ENCODE measurements around the gene CRMP1.

CRMP1 gene

GRCh38 chr4:5887011-5887360 is 5.9 kb downstream of the CRMP1 start:
- Histone ChIP-seq H3K4me3 (ENCODE audit: insufficient read depth in 1 of 2, low read depth in 1 of 2, low read length in 2 of 2) (no peak overlapping the region), H3K27me3 (ENCODE audit: control insufficient read depth in 1 of 2, insufficient read depth in 1 of 2, low read length in 2 of 2) (peaks cover 80 to 83% of the 10 kb centered on the region in 2 experiments), H3K36me3 (ENCODE audit: control insufficient read depth in 1 of 2, insufficient read depth in 2 of 2, low read depth in 1 of 2, low read length in 2 of 2) (no peaks in the 10 kb centered on the region), H3K4me1 (ENCODE audit: control insufficient read depth, insufficient read depth, low read depth, low read length) (peaks cover 20% of the 10 kb centered on the region), H3K4ac (ENCODE audit: low read depth in 1 of 2, low read length in 2 of 2) (no peak overlapping the region), H3K18ac (ENCODE audit: low read depth in 1 of 2, low read length in 2 of 2) (peak overlapping the region in 1 of 2 experiments; percentile 11), H3K27ac (ENCODE audit: low read length, poor library complexity, severe bottlenecking) (no peak overlapping the region), H3K9ac (ENCODE audit: low read length) (no peak overlapping the region), H4K91ac (ENCODE audit: low read length) (peak overlapping the region; percentile 61), H2BK15ac (ENCODE audit: low read depth, poor library complexity, severe bottlenecking) (no peak overlapping the region), H2AK5ac (ENCODE audit: low read length, severe bottlenecking) (no peak overlapping the region), H3K14ac (ENCODE audit: low read length in 2 of 2) (no peak overlapping the region), H3K4me2 (ENCODE audit: low read length, poor library complexity, severe bottlenecking) (no peak overlapping the region), H3K23ac (ENCODE audit: low read length in 2 of 2) (no peak overlapping the region), H2BK5ac (ENCODE audit: low read depth, low read length, poor library complexity, severe bottlenecking) (no peak overlapping the region), H2AFZ (ENCODE audit: low read depth, low read length) (no peak overlapping the region), H3K9me3 (ENCODE audit: control insufficient read depth, low read length) (peaks cover 3% of the 10 kb centered on the region), H2BK12ac (ENCODE audit: low read length in 2 of 2) (no peak overlapping the region), H2BK120ac (ENCODE audit: low read depth, low read length) (no peak overlapping the region), H3K79me1 (replicated peaks; ENCODE audit: low read length, poor library complexity, severe bottlenecking) (no peaks in the 10 kb centered on the region), H4K8ac (ENCODE audit: low read length) (no peak overlapping the region)
- DNase-seq, result no peak
- WGBS, result 40% methylated on average over 8 of the region's 8 CpGs

- no peak overlapping the region for H3K9ac ChIP-seq (ENCODE audit: low read length)
- no peaks in the 10 kb centered on the region for H3K36me3 ChIP-seq (ENCODE audit: control insufficient read depth in 1 of 2, insufficient read depth in 2 of 2, low read depth in 1 of 2, low read length in 2 of 2)
- DNase-seq, result no peak
- peaks cover 8% of the 10 kb centered on the region for H3K9me3 ChIP-seq (ENCODE audit: control insufficient read depth, low read length)
- H3K14ac ChIP-seq (ENCODE audit: low read length in 2 of 2), result no peak overlapping the region
- H4K91ac ChIP-seq (ENCODE audit: low read length), result no peak overlapping the region
- H3K4me2 ChIP-seq (ENCODE audit: low read length, poor library complexity, severe bottlenecking), result no peak overlapping the region
- no peak overlapping the region for H3K18ac ChIP-seq (ENCODE audit: low read depth in 1 of 2, low read length in 2 of 2)
- H2BK15ac ChIP-seq (ENCODE audit: low read depth, poor library complexity, severe bottlenecking), result no peak overlapping the region
- no peak overlapping the region for H3K4me3 ChIP-seq (ENCODE audit: insufficient read depth in 1 of 2, low read depth in 1 of 2, low read length in 2 of 2)
- peaks cover 76 to 78% of the 10 kb centered on the region in 2 experiments for H3K27me3 ChIP-seq (ENCODE audit: control insufficient read depth in 1 of 2, insufficient read depth in 1 of 2, low read length in 2 of 2)
- H2BK5ac ChIP-seq (ENCODE audit: low read depth, low read length, poor library complexity, severe bottlenecking), result no peak overlapping the region
- WGBS, result 73% methylated on average over 3 of the region's 3 CpGs
- H2BK120ac ChIP-seq (ENCODE audit: low read depth, low read length), result no peak overlapping the region
- H3K4me1 ChIP-seq (ENCODE audit: control insufficient read depth, insufficient read depth, low read depth, low read length), result peaks cover 20% of the 10 kb centered on the region
- no peaks in the 10 kb centered on the region for H3K79me1 ChIP-seq (replicated peaks; ENCODE audit: low read length, poor library complexity, severe bottlenecking)
- no peak overlapping the region for H2BK12ac ChIP-seq (ENCODE audit: low read length in 2 of 2)
- H2AK5ac ChIP-seq (ENCODE audit: low read length, severe bottlenecking), result no peak overlapping the region
- H4K8ac ChIP-seq (ENCODE audit: low read length), result no peak overlapping the region
- H3K27ac ChIP-seq (ENCODE audit: low read length, poor library complexity, severe bottlenecking), result no peak overlapping the region
- H3K23ac ChIP-seq (ENCODE audit: low read length in 2 of 2), result no peak overlapping the region
- H3K4ac ChIP-seq (ENCODE audit: low read depth in 1 of 2, low read length in 2 of 2), result no peak overlapping the region
- H2AFZ ChIP-seq (ENCODE audit: low read depth, low read length), result no peak overlapping the region
Measured at GRCh38 chr4:5885733-5886132, 7.2 kb downstream of the CRMP1 start.

GRCh38 chr4:5884796-5885195 is 8.1 kb downstream of the CRMP1 start:
- no peak overlapping the region for H2BK12ac ChIP-seq (ENCODE audit: low read length in 2 of 2)
- H4K8ac ChIP-seq (ENCODE audit: low read length), result no peak overlapping the region
- no peaks in the 10 kb centered on the region for H3K79me1 ChIP-seq (replicated peaks; ENCODE audit: low read length, poor library complexity, severe bottlenecking)
- no peak overlapping the region for H2AK5ac ChIP-seq (ENCODE audit: low read length, severe bottlenecking)
- no peak overlapping the region for H3K27ac ChIP-seq (ENCODE audit: low read length, poor library complexity, severe bottlenecking)
- H3K4me3 ChIP-seq (ENCODE audit: insufficient read depth in 1 of 2, low read depth in 1 of 2, low read length in 2 of 2), result no peak overlapping the region
- H2BK15ac ChIP-seq (ENCODE audit: low read depth, poor library complexity, severe bottlenecking), result no peak overlapping the region
- no peak overlapping the region for H3K18ac ChIP-seq (ENCODE audit: low read depth in 1 of 2, low read length in 2 of 2)
- peaks cover 13% of the 10 kb centered on the region for H3K4me1 ChIP-seq (ENCODE audit: control insufficient read depth, insufficient read depth, low read depth, low read length)
- 90% methylated on average over 7 of the region's 7 CpGs for WGBS
- no peak overlapping the region for H2BK120ac ChIP-seq (ENCODE audit: low read depth, low read length)
- H3K23ac ChIP-seq (ENCODE audit: low read length in 2 of 2), result no peak overlapping the region
- no peak overlapping the region for H3K4ac ChIP-seq (ENCODE audit: low read depth in 1 of 2, low read length in 2 of 2)
- no peak overlapping the region for H3K14ac ChIP-seq (ENCODE audit: low read length in 2 of 2)
- H4K91ac ChIP-seq (ENCODE audit: low read length), result no peak overlapping the region
- no peak overlapping the region for H2BK5ac ChIP-seq (ENCODE audit: low read depth, low read length, poor library complexity, severe bottlenecking)
- no peaks in the 10 kb centered on the region for H3K36me3 ChIP-seq (ENCODE audit: control insufficient read depth in 1 of 2, insufficient read depth in 2 of 2, low read depth in 1 of 2, low read length in 2 of 2)
- peaks cover 10% of the 10 kb centered on the region for H3K9me3 ChIP-seq (ENCODE audit: control insufficient read depth, low read length)
- no peak overlapping the region for H3K4me2 ChIP-seq (ENCODE audit: low read length, poor library complexity, severe bottlenecking)
- no peak for DNase-seq
- H3K9ac ChIP-seq (ENCODE audit: low read length), result no peak overlapping the region
- H3K27me3 ChIP-seq (ENCODE audit: control insufficient read depth in 1 of 2, insufficient read depth in 1 of 2, low read length in 2 of 2), result peaks cover 72 to 76% of the 10 kb centered on the region in 2 experiments
- no peak overlapping the region for H2AFZ ChIP-seq (ENCODE audit: low read depth, low read length)

GRCh38 chr4:5883916-5884315 is 9.0 kb downstream of the CRMP1 start:
- no peak overlapping the region for H3K23ac ChIP-seq (ENCODE audit: low read length in 2 of 2)
- peaks cover 13% of the 10 kb centered on the region for H3K4me1 ChIP-seq (ENCODE audit: control insufficient read depth, insufficient read depth, low read depth, low read length)
- peak; percentile 19 for DNase-seq
- no peak overlapping the region for H4K8ac ChIP-seq (ENCODE audit: low read length)
- H2AFZ ChIP-seq (ENCODE audit: low read depth, low read length), result no peak overlapping the region
- H3K4ac ChIP-seq (ENCODE audit: low read depth in 1 of 2, low read length in 2 of 2), result no peak overlapping the region
- no peak overlapping the region for H2BK120ac ChIP-seq (ENCODE audit: low read depth, low read length)
- H3K18ac ChIP-seq (ENCODE audit: low read depth in 1 of 2, low read length in 2 of 2), result no peak overlapping the region
- peaks cover 10% of the 10 kb centered on the region for H3K9me3 ChIP-seq (ENCODE audit: control insufficient read depth, low read length)
- H3K14ac ChIP-seq (ENCODE audit: low read length in 2 of 2), result no peak overlapping the region
- H3K4me2 ChIP-seq (ENCODE audit: low read length, poor library complexity, severe bottlenecking), result no peak overlapping the region
- peaks cover 65 to 76% of the 10 kb centered on the region in 2 experiments for H3K27me3 ChIP-seq (ENCODE audit: control insufficient read depth in 1 of 2, insufficient read depth in 1 of 2, low read length in 2 of 2)
- H4K91ac ChIP-seq (ENCODE audit: low read length), result no peak overlapping the region
- H2BK5ac ChIP-seq (ENCODE audit: low read depth, low read length, poor library complexity, severe bottlenecking), result no peak overlapping the region
- no peak overlapping the region for H3K9ac ChIP-seq (ENCODE audit: low read length)
- 60% methylated on average over 1 of the region's 1 CpG for WGBS
- no peak overlapping the region for H3K27ac ChIP-seq (ENCODE audit: low read length, poor library complexity, severe bottlenecking)
- no peak overlapping the region for H2BK15ac ChIP-seq (ENCODE audit: low read depth, poor library complexity, severe bottlenecking)
- H2BK12ac ChIP-seq (ENCODE audit: low read length in 2 of 2), result no peak overlapping the region
- H2AK5ac ChIP-seq (ENCODE audit: low read length, severe bottlenecking), result no peak overlapping the region
- H3K79me1 ChIP-seq (replicated peaks; ENCODE audit: low read length, poor library complexity, severe bottlenecking), result no peaks in the 10 kb centered on the region
- H3K4me3 ChIP-seq (ENCODE audit: insufficient read depth in 1 of 2, low read depth in 1 of 2, low read length in 2 of 2), result no peak overlapping the region
- no peaks in the 10 kb centered on the region for H3K36me3 ChIP-seq (ENCODE audit: control insufficient read depth in 1 of 2, insufficient read depth in 2 of 2, low read depth in 1 of 2, low read length in 2 of 2)

Measured in mesenchymal stem cell (in vitro differentiated cells and primary cell).